Measurements from ENCODE around the gene KMT2E.
"Not testable (repeated sequence)": the region's sequence is repeated elsewhere in the genome, so short reads cannot be mapped to it uniquely, and the experiment has no call there.

Gene KMT2E

GRCh38 chr7:105013816-105014692, at the start of gene KMT2E:
KMT2E (plus strand) TSS chr7:105014205; CDS start chr7:105040953, 26,748 bp downstream.
- peak; percentile 88 for DNase-seq (ENCODE audit: low read depth)

GRCh38 chr7:104964626-104965236, 49.3 kb upstream of the KMT2E start:
- no peak for DNase-seq (ENCODE audit: low read depth)

GRCh38 chr7:104966022-104966421, 48.0 kb upstream of the KMT2E start:
- no peak for DNase-seq (ENCODE audit: low read depth)

- DNase-seq (ENCODE audit: low read depth) = no peak
Observed at GRCh38 chr7:104967088-104967487, 46.9 kb upstream of the KMT2E start.

- DNase-seq (ENCODE audit: low read depth) = no peak
Observed at GRCh38 chr7:104967595-104967994, 46.4 kb upstream of the KMT2E start.

- no peak for DNase-seq (ENCODE audit: low read depth)
Observed at GRCh38 chr7:104968648-104969047, 45.4 kb upstream of the KMT2E start.

GRCh38 chr7:104969183-104969582, 44.8 kb upstream of the KMT2E start:
- no peak for DNase-seq (ENCODE audit: low read depth)

GRCh38 chr7:104971290-104972071, 42.5 kb upstream of the KMT2E start:
- DNase-seq (ENCODE audit: low read depth) = no peak

- DNase-seq (ENCODE audit: low read depth) = no peak
Observed at GRCh38 chr7:104972500-104972899, 41.5 kb upstream of the KMT2E start.

GRCh38 chr7:104973227-104973626, 40.8 kb upstream of the KMT2E start:
- no peak for DNase-seq (ENCODE audit: low read depth)

GRCh38 chr7:104973909-104974415, 40.0 kb upstream of the KMT2E start:
- DNase-seq (ENCODE audit: low read depth) = no peak

- DNase-seq (ENCODE audit: low read depth) = not testable (repeated sequence)
Observed at GRCh38 chr7:104975553-104975952, 38.5 kb upstream of the KMT2E start.

GRCh38 chr7:104976966-104977636, 36.9 kb upstream of the KMT2E start:
- no peak for DNase-seq (ENCODE audit: low read depth)

- no peak for DNase-seq (ENCODE audit: low read depth)
Observed at GRCh38 chr7:104978460-104978859, 35.5 kb upstream of the KMT2E start.

- DNase-seq (ENCODE audit: low read depth) = no peak
Observed at GRCh38 chr7:104979167-104979841, 34.7 kb upstream of the KMT2E start.

- no peak for DNase-seq (ENCODE audit: low read depth)
Observed at GRCh38 chr7:104980440-104980839, 33.6 kb upstream of the KMT2E start.

GRCh38 chr7:104980841-104981671, 32.9 kb upstream of the KMT2E start:
- DNase-seq (ENCODE audit: low read depth) = no peak

GRCh38 chr7:104981672-104982037, 32.4 kb upstream of the KMT2E start:
- DNase-seq (ENCODE audit: low read depth) = no peak

GRCh38 chr7:104982308-104983075, 31.5 kb upstream of the KMT2E start:
- no peak for DNase-seq (ENCODE audit: low read depth)

All from activated T-cell treated with anti-CD3 and anti-CD28 coated beads for 24 hours (primary cell).